HG02571 (cell line): ENCODE measurements around the gene RNF213.
A peak's percentile ranks its signal among the peaks of the same experiment; 100 is the strongest.

Source experiments
- ATAC-seq: cut with Tn5 transposase; IDR thresholded peaks from one replicate; pipeline ENCODE4 v1.9.1; 2021; ENCODE audit warnings: mild to moderate bottlenecking, moderate library complexity; ENCODE audit not compliant: unreplicated experiment

The RNF213 gene

GRCh38 chr17:80414508-80414802 is 153.8 kb downstream of the RNF213 start:
- peak; percentile 5 for ATAC-seq

DNA sequence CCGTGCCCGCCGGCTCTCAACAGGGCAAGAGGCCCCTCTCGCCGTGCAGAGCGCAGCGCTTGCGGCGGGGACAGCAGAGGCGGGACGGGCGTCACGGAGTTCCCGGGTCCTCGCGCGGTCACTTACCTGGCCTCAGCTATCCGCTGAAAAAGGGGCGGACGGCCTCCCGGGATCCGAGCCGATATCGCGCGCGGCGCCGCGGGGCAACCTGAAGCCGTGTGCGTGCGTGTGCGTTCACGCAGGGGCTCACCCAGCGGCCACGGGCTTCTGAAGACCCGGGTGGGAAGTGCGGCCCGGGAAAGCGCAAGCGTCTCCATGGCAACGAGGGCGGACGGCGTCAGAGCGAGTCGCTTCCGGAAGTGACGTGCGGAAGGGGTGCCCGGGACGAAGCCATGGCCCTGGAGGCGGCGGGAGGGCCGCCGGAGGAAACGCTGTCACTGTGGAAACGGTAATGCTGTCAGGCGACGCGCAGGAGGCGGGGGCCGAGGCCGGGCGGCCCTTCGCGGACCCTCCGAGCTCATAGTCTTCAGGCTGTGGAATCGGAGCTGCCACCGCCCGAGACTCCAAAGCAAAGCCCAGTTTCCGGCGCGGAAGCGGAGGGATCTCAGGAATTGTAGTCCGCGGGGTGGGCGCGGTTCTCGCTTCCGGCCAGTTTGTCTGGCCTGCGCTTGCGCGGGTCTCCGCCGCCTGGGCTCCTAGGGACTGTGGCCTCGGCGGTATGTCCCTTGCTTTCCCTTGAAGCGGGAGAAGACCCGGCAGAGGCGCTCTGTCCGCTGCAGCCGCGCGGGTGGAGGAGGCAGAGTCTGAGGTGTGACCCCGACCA is 154.4 kb downstream of the RNF213 start, which contains the start of gene ENDOV:
Gene ENDOV, plus strand, starts transcription at position 365 of the 823 bp plus-strand sequence. Its CDS starts 28 bp downstream, at position 393.
- peak; percentile 88 for ATAC-seq

DNA sequence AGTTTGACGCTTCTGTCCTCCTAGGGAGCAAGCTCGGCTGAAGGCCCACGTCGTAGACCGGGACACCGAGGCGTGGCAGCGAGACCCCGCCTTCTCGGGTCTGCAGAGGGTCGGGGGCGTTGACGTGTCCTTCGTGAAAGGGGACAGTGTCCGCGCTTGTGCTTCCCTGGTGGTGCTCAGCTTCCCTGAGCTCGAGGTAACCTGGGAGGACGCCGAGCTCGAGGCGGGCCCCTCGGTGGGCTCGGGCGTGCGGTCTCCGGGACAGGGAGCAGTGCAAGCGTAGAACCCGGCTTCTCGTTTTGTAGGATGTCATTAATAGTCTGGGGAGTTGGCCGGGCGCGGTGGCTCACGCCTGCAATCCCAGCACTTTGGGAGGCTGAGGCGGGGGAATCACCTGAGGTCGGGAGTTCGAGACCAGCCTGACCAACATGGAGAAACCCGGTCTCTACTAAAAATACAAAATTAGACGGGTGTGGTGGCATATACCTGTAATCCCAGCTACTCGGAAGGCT is 155.0 kb downstream of the RNF213 start:
- ATAC-seq, result peak; percentile 7

DNA sequence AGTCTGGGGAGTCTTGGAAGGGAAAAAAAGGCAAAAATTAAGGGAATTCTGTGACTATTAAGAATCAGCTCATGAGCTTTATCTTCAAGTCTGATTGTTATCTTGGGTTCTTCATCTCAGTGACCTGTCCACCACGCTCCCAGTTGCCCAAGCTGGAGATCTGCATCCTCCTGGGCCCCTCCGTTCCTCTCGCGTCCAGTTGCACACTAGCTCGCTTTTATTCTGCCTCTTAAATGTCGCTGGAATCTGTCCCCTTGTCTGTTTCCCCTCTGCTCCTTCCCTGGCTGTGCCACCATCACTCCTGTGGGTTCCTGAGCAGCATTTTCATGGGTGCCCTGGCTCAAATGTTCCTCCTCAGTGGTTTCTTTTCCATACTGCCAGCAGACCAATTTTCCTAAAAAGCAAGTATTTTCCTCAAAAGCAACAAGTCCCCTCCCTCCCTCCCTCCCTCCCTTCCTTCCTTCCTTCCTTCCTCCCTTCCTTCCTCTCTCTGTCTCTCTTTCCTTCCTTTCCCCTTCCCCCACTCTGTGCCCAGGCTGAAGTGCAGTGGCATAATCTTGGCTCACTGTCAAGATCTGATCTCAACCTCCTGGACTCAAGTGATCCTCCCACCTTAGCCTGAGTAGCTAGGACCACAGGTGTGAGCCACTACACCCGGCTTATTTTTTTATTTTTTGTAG is 155.7 kb downstream of the RNF213 start:
- ATAC-seq, result no peak

- no peak for ATAC-seq
Observed at GRCh38 chr17:80416940-80417293, 156.3 kb downstream of the RNF213 start.

- no peak for ATAC-seq
Observed at GRCh38 chr17:80418589-80418988, 157.9 kb downstream of the RNF213 start.

GRCh38 chr17:80419255-80419654 is 158.6 kb downstream of the RNF213 start:
- no peak for ATAC-seq

DNA sequence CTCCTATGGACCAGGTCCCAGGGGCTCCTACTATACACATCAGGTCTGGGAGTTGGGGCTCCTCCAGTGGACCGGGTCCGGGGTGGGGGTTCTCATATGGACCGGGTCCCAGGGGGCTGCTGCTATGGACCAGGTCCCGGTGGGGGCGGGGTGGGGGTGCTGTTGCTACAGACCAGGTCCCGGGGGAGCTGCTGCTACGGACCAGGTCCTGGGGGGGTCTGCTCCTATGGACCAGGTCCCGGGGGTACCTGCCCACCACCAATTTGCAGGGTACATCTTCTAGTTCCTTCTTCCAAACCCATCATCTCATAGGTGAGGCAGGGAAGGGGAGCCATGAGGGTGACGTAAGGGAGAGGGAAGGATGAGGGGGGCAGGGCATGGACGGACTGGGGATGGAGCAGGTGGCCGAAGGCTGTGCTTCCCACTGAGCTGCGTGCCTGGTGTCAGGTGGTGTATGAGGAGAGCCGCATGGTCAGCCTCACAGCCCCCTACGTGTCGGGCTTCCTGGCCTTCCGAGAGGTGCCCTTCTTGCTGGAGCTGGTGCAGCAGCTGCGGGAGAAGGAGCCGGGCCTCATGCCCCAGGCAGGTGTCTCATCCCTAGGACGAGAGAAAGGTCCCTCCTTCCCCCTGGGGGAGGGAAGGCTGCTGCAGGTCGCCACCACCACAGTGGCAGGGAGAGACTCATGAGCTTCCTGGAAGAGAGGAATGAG is 160.9 kb downstream of the RNF213 start:
- ATAC-seq, result no peak

DNA sequence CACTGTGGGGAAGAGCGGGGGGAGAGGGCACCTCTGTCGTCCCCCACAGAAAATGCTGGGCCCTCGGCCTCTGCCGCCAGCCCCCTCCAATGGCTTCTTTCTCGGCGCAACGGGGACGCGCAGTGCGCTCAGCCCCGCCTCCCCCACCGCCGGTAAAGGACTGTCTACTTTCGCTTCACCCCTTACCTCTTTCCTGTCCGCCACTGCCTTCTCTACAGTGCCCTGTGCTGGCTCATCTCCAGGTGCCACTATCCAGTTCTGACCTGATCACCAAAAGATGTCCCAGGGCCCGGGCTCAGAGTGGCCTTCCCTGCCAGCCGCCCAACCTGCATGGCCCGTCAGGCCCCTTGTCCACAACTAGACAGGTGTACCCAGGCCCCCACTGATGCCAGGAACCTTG is 161.6 kb downstream of the RNF213 start:
- ATAC-seq, result no peak

- ATAC-seq, result no peak
Observed at GRCh38 chr17:80422981-80423380, 162.3 kb downstream of the RNF213 start.

- no peak for ATAC-seq
Observed at GRCh38 chr17:80423536-80424225, 163.0 kb downstream of the RNF213 start.

DNA sequence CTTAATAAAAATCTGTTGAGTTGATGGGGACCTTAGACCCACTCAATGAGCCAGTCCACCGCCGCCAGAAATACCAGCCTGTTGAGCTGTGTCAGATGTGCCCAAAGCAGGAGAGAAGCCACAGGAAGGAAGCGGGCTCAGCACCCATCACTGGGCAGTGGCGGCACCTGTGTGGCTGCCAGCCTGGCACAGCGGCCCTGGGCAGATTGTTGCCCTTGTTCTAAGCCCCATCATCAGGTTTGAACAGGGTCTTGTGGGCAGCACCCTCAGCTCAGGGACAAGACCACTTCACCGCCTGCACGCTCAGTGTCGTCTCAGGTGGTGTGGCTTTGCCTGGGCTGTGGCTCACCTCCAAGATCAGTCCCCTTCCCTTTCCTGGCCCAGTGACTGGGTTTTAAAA is 163.6 kb downstream of the RNF213 start:
- no peak for ATAC-seq

- ATAC-seq, result no peak
Observed at GRCh38 chr17:80424878-80425765, 164.5 kb downstream of the RNF213 start.

DNA sequence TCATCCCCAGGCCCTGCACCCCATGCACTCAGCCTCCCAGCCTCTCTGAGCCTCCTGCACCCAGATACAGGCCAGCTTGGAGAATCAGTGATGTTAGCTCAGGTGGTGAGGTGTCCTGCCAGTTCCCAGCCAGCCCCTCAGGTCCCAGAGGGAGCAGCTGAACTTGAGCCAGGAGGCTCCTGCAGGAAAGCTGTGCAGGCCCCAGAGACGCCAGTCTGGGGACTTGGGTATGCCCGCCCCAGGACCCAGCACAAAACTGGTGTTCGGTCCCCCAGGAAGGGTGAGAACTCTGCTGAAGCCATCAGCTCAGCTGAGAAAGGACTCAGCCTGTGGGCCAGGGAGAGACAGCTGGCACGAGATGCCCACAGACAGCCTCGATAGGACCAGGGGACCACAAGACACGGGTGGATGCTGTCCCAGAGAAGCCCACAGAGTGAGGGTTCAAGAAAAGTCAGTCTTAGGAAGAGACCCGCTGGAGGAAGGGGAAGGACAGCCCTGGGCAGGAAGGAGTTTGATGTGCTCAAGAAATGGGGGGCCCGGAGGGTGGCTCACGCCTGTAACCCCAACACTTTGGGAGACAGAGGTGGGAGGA is 165.3 kb downstream of the RNF213 start:
- no peak for ATAC-seq

DNA sequence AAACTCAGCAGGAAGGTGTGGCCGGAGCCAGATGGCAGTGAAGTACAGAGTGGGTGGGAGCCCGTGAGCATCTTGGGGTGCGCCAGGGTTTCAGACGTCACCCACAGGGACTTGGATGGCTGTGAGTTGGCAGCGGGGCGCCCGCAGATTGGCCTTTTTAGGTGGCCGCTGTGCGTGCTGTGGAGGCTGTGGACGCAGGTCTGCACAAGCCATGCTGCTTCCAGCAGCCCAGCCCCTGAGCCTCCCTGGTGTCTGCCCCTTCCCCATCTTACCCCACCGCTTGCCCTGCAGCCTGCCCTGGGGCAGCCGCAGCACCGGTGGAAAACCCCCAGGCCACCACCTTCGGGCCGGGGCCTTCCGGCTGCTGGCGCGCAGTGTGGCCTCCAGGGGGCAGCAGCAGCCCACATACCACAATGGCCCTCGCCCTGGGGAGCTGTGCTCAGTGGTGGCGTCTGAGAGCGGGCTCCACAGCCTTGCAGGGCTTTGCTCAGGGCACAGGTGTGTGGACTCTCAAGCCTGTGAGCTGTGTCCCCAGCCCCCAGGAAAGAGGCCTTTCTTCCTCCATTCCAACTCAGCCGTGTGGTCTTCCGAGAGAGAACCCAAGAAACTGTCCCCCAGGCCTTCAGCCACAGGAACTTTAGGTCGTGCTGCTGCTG is 166.1 kb downstream of the RNF213 start:
- ATAC-seq, result no peak

- ATAC-seq, result no peak
Observed at GRCh38 chr17:80427366-80428282, 167.0 kb downstream of the RNF213 start.

GRCh38 chr17:80428363-80428762 is 167.7 kb downstream of the RNF213 start:
- no peak for ATAC-seq

GRCh38 chr17:80428796-80429195 is 168.1 kb downstream of the RNF213 start:
- no peak for ATAC-seq
